Hepatocyte (in vitro differentiated cells): Measurements from ENCODE around the gene COX19. TPM values are rescaled to one million over a fixed set of nuclear protein-coding genes. Genes with fewer than 3 reads are reported as not detected.

ENCODE experiments used
- DNase-seq: peaks from one replicate; pipeline ENCODE4 v3.0.0-alpha.2; 2016; ENCODE audit warnings: low spot score
- H2AFZ ChIP-seq: fragments of 200-600 bp; sonication (generic); 2 replicates; pipeline ENCODE4 v1.6.0; 2016; ENCODE audit warnings: antibody characterized with exemption, mild to moderate bottlenecking
- H3K27ac ChIP-seq: fragments of 200-600 bp; sonication (generic); 2 replicates; pipeline ENCODE4 v1.5.1; 2016; ENCODE audit warnings: mild to moderate bottlenecking
- H3K27me3 ChIP-seq: fragments of 200-600 bp; sonication (generic); 2 replicates; pipeline ENCODE4 v1.6.1; 2016
- H3K36me3 ChIP-seq: fragments of 200-600 bp; sonication (generic); replicated peaks from 2 replicates; pipeline ENCODE4 v1.5.1; 2016; ENCODE audit warnings: low read depth; ENCODE audit not compliant: insufficient read depth
- H3K4me1 ChIP-seq: fragments of 200-600 bp; sonication (generic); 2 replicates; pipeline ENCODE4 v1.5.1; 2016; ENCODE audit warnings: mild to moderate bottlenecking, moderate library complexity; ENCODE audit not compliant: insufficient read depth
- H3K4me2 ChIP-seq: fragments of 200-600 bp; sonication (generic); 2 replicates; pipeline ENCODE4 v1.6.0; 2016
- H3K4me3 ChIP-seq: fragments of 200-600 bp; sonication (generic); 2 replicates; pipeline ENCODE4 v1.5.1; 2016; ENCODE audit warnings: mild to moderate bottlenecking
- H3K79me2 ChIP-seq: fragments of 200-600 bp; sonication (generic); 2 replicates; pipeline ENCODE4 v1.6.0; 2017; ENCODE audit warnings: mild to moderate bottlenecking
- H3K9me2 ChIP-seq: fragments of 200-600 bp; sonication (generic); replicated peaks from 2 replicates; pipeline ENCODE4 v1.6.0; 2017; ENCODE audit warnings: mild to moderate bottlenecking; ENCODE audit not compliant: insufficient read depth
- H3K9me3 ChIP-seq: fragments of 200-600 bp; sonication (generic); 2 replicates; pipeline ENCODE4 v1.5.1; 2016; ENCODE audit warnings: low read depth, mild to moderate bottlenecking
- H4K20me1 ChIP-seq: fragments of 200-600 bp; sonication (generic); 2 replicates; pipeline ENCODE4 v1.6.0; 2016; ENCODE audit warnings: mild to moderate bottlenecking; ENCODE audit not compliant: insufficient read depth, poor library complexity, severe bottlenecking
- EZH2 ChIP-seq: fragments of 200-600 bp; sonication (generic); IDR thresholded peaks from 2 replicates; pipeline ENCODE4 v1.6.1; 2016; ENCODE audit warnings: antibody characterized with exemption, mild to moderate bottlenecking, borderline replicate concordance
- EZH2phosphoT487 ChIP-seq: fragments of 200-600 bp; sonication (generic); IDR thresholded peaks from one replicate; pipeline ENCODE4 v1.6.1; 2018; ENCODE audit warnings: antibody characterized with exemption, mild to moderate bottlenecking, low read depth, moderate library complexity; ENCODE audit not compliant: unreplicated experiment, severe bottlenecking
- WGBS: methylation state at CpG from one replicate; pipeline ENCODE4 v1.1.6; 2016; ENCODE audit warnings: low lambda C conversion rate; ENCODE audit errors: missing lambda C conversion rate; 5-methylcytosine and 5-hydroxymethylcytosine counted together
- polyA plus RNA-seq: library from polyadenylated mRNA; unstranded; fragments of >200 nt; fragmentation: Nextera tagmentation; extraction: Ambion mirVana; gene quantifications from 2 replicates; pipeline ENCODE4 v1.2.1, GENCODE V29; 2016
- total RNA-seq: library from RNA; depleted of rRNA; stranded (reverse); fragments of >200 nt; gene quantifications from 2 replicates; pipeline ENCODE4 v1.2.3, GENCODE V29; 2014
- TF ChIP-seq, protein P1 (sequence below): fragments of 200-600 bp; sonication (generic); IDR thresholded peaks from 2 replicates; pipeline ENCODE4 v1.5.1; 2016; ENCODE audit warnings: antibody characterized with exemption, mild to moderate bottlenecking; ENCODE audit not compliant: poor library complexity

The COX19 gene
- total and polyA plus RNA-seq, 2 experiments from 2014 or later, result 11.6 to 18.9 TPM

- Histone ChIP-seq H3K79me2 (no peaks in the 10 kb centered on the region), H3K4me1 (peaks cover 8% of the 10 kb centered on the region), H3K4me3 (no peak overlapping the region), H3K27me3 (no peaks in the 10 kb centered on the region), H4K20me1 (no peaks in the 10 kb centered on the region), H3K36me3 (no peaks in the 10 kb centered on the region), H3K9me2 (no peaks in the 10 kb centered on the region), H2AFZ (no peak overlapping the region), H3K4me2 (no peak overlapping the region), H3K27ac (no peak overlapping the region), H3K9me3 (no peaks in the 10 kb centered on the region)
- DNase-seq, result no peak
- TF ChIP-seq EZH2phosphoT487 (no peak), EZH2 (no peak)
- TF ChIP-seq, protein P1, sequence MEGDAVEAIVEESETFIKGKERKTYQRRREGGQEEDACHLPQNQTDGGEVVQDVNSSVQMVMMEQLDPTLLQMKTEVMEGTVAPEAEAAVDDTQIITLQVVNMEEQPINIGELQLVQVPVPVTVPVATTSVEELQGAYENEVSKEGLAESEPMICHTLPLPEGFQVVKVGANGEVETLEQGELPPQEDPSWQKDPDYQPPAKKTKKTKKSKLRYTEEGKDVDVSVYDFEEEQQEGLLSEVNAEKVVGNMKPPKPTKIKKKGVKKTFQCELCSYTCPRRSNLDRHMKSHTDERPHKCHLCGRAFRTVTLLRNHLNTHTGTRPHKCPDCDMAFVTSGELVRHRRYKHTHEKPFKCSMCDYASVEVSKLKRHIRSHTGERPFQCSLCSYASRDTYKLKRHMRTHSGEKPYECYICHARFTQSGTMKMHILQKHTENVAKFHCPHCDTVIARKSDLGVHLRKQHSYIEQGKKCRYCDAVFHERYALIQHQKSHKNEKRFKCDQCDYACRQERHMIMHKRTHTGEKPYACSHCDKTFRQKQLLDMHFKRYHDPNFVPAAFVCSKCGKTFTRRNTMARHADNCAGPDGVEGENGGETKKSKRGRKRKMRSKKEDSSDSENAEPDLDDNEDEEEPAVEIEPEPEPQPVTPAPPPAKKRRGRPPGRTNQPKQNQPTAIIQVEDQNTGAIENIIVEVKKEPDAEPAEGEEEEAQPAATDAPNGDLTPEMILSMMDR, result no peak
- WGBS, result 95% methylated on average over 15 of the region's 15 CpGs
Measured at GRCh38 chr7:921071-921461, 54.3 kb downstream of the COX19 start.

DNA sequence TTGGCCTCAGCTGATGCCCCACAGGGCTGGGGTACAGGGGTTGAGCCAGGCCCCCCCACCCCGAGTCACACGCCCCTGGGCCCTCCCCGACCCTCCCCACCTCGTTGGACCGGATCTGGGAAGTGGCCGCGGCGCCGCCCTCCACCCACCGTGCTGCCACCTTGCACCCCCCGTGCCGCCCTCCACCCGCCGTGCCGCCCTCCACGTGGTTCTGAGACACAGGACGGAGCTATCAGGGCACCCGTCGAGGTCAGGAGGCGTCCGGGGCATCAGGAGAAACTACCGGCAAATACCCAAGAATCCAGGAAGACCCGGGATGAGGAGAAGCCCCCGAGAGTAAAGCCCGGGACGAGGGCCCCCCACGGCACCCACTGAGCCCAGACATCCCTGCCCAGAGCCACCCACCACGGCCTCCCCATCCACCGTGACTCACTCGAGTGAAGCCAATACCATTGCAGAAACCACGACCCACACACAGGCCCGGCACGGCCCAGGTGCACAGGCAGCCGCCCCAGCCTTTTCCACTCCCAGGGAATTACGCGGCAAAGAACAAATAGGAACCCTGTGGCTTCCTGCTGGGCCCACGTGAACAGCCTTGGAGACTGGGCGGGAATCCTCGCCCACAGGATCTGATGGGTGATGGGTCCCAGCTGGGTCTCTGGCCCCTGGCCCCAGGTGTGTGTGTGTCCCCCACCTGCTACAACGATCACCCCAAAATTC is 54.8 kb downstream of the COX19 start:
- DNase-seq, result no peak
- Histone ChIP-seq H3K9me3 (no peaks in the 10 kb centered on the region), H3K27me3 (no peaks in the 10 kb centered on the region), H3K4me1 (peaks cover 8% of the 10 kb centered on the region), H3K4me2 (no peak overlapping the region), H3K4me3 (no peak overlapping the region), H3K36me3 (no peaks in the 10 kb centered on the region), H3K79me2 (no peaks in the 10 kb centered on the region), H4K20me1 (no peaks in the 10 kb centered on the region), H2AFZ (no peak overlapping the region), H3K9me2 (no peaks in the 10 kb centered on the region), H3K27ac (no peak overlapping the region)
- TF ChIP-seq, protein P1, result no peak
- TF ChIP-seq EZH2phosphoT487, result no peak
- no peak for TF ChIP-seq EZH2
- 86% methylated on average over 21 of the region's 40 CpGs for WGBS

- Histone ChIP-seq H3K36me3 (no peaks in the 10 kb centered on the region), H3K79me2 (no peaks in the 10 kb centered on the region), H3K27ac (no peak overlapping the region), H3K27me3 (no peaks in the 10 kb centered on the region), H3K9me2 (no peaks in the 10 kb centered on the region), H4K20me1 (no peaks in the 10 kb centered on the region), H3K9me3 (no peaks in the 10 kb centered on the region), H3K4me2 (no peak overlapping the region), H3K4me3 (no peak overlapping the region), H2AFZ (no peak overlapping the region), H3K4me1 (peaks cover 8% of the 10 kb centered on the region)
- WGBS, result 98% methylated on average over 19 of the region's 26 CpGs
- DNase-seq, result no peak
- TF ChIP-seq EZH2phosphoT487, result no peak
- no peak for TF ChIP-seq EZH2
- TF ChIP-seq, protein P1, result no peak
Measured at GRCh38 chr7:919924-920341, 55.4 kb downstream of the COX19 start.
